Measurements from ENCODE around the gene PDS5B. TPM values are rescaled to one million over a fixed set of nuclear protein-coding genes. Genes with fewer than 3 reads are reported as not detected.

PDS5B gene
- total and polyA plus RNA-seq, 4 donors: 3.6 to 24.3 (median 12.9) TPM

GRCh38 chr13:32781906-32782305 lies 195.7 kb downstream of the PDS5B start:
- Histone ChIP-seq H3K36me3 (ENCODE audit: control insufficient read depth in 4 of 4, insufficient read depth in 3 of 4, low read depth in 1 of 4, low read length in 3 of 4) (peaks cover 0 to 9% (median 0%) of the 10 kb centered on the region in 4 donors), H3K27me3 (ENCODE audit: control insufficient read depth in 4 of 4, insufficient read depth in 4 of 4, low read length in 3 of 4) (no peaks in the 10 kb centered on the region), H3K4me1 (ENCODE audit: control insufficient read depth in 4 of 4, insufficient read depth in 4 of 4, low read length in 3 of 4) (no peaks in the 10 kb centered on the region), H3K4me3 (ENCODE audit: low read depth in 1 of 3, low read length in 3 of 3) (no peak overlapping the region), H3K9me3 (ENCODE audit: control insufficient read depth in 4 of 4, low read length in 3 of 4) (no peaks in the 10 kb centered on the region), H3K27ac (ENCODE audit: low read depth in 1 of 2, low read length in 2 of 2) (no peak overlapping the region), H3K9ac (ENCODE audit: low read depth in 1 of 2, low read length in 2 of 2) (no peak overlapping the region)
- no peak for DNase-seq (ENCODE audit: low spot score)
- 99% methylated on average over 2 of the region's 2 CpGs for WGBS
- no peak for TF ChIP-seq HNF4A (conservative IDR thresholded peaks at IDR 0.05)

- H3K9me3 ChIP-seq (ENCODE audit: control insufficient read depth in 4 of 4, low read length in 3 of 4): no peaks in the 10 kb centered on the region
- TF ChIP-seq RAD21 (IDR thresholded peaks at IDR 0.05) (no peak), GABPA (IDR thresholded peaks at IDR 0.05 in 1 of 2, conservative IDR thresholded peaks at IDR 0.05 in 1 of 2) (no peak), NR2F2 (IDR thresholded peaks at IDR 0.05) (no peak), SP1 (IDR thresholded peaks at IDR 0.05) (no peak), HNF4A (conservative IDR thresholded peaks at IDR 0.05) (no peak), YY1 (IDR thresholded peaks at IDR 0.05) (no peak), FOXA1 (IDR thresholded peaks at IDR 0.05) (no peak), HNF4G (IDR thresholded peaks at IDR 0.05) (no peak), RXRA (IDR thresholded peaks at IDR 0.05) (no peak), JUND (IDR thresholded peaks at IDR 0.05) (no peak), MAX (IDR thresholded peaks at IDR 0.05) (no peak), TAF1 (conservative IDR thresholded peaks at IDR 0.05) (no peak), FOXA2 (IDR thresholded peaks at IDR 0.05) (no peak), EGR1 (IDR thresholded peaks at IDR 0.05; ENCODE audit: low read depth in 2 of 2) (no peak)
- TF ChIP-seq, protein P1, sequence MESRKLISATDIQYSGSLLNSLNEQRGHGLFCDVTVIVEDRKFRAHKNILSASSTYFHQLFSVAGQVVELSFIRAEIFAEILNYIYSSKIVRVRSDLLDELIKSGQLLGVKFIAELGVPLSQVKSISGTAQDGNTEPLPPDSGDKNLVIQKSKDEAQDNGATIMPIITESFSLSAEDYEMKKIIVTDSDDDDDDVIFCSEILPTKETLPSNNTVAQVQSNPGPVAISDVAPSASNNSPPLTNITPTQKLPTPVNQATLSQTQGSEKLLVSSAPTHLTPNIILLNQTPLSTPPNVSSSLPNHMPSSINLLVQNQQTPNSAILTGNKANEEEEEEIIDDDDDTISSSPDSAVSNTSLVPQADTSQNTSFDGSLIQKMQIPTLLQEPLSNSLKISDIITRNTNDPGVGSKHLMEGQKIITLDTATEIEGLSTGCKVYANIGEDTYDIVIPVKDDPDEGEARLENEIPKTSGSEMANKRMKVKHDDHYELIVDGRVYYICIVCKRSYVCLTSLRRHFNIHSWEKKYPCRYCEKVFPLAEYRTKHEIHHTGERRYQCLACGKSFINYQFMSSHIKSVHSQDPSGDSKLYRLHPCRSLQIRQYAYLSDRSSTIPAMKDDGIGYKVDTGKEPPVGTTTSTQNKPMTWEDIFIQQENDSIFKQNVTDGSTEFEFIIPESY (IDR thresholded peaks at IDR 0.05): no peak
- TF ChIP-seq, protein P2, sequence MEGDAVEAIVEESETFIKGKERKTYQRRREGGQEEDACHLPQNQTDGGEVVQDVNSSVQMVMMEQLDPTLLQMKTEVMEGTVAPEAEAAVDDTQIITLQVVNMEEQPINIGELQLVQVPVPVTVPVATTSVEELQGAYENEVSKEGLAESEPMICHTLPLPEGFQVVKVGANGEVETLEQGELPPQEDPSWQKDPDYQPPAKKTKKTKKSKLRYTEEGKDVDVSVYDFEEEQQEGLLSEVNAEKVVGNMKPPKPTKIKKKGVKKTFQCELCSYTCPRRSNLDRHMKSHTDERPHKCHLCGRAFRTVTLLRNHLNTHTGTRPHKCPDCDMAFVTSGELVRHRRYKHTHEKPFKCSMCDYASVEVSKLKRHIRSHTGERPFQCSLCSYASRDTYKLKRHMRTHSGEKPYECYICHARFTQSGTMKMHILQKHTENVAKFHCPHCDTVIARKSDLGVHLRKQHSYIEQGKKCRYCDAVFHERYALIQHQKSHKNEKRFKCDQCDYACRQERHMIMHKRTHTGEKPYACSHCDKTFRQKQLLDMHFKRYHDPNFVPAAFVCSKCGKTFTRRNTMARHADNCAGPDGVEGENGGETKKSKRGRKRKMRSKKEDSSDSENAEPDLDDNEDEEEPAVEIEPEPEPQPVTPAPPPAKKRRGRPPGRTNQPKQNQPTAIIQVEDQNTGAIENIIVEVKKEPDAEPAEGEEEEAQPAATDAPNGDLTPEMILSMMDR (IDR thresholded peaks at IDR 0.05; ENCODE audit: low read depth, low read length, missing input control): no peak
- TF ChIP-seq, protein P3, sequence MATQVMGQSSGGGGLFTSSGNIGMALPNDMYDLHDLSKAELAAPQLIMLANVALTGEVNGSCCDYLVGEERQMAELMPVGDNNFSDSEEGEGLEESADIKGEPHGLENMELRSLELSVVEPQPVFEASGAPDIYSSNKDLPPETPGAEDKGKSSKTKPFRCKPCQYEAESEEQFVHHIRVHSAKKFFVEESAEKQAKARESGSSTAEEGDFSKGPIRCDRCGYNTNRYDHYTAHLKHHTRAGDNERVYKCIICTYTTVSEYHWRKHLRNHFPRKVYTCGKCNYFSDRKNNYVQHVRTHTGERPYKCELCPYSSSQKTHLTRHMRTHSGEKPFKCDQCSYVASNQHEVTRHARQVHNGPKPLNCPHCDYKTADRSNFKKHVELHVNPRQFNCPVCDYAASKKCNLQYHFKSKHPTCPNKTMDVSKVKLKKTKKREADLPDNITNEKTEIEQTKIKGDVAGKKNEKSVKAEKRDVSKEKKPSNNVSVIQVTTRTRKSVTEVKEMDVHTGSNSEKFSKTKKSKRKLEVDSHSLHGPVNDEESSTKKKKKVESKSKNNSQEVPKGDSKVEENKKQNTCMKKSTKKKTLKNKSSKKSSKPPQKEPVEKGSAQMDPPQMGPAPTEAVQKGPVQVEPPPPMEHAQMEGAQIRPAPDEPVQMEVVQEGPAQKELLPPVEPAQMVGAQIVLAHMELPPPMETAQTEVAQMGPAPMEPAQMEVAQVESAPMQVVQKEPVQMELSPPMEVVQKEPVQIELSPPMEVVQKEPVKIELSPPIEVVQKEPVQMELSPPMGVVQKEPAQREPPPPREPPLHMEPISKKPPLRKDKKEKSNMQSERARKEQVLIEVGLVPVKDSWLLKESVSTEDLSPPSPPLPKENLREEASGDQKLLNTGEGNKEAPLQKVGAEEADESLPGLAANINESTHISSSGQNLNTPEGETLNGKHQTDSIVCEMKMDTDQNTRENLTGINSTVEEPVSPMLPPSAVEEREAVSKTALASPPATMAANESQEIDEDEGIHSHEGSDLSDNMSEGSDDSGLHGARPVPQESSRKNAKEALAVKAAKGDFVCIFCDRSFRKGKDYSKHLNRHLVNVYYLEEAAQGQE (IDR thresholded peaks at IDR 0.05): no peak
- TF ChIP-seq, protein P4, sequence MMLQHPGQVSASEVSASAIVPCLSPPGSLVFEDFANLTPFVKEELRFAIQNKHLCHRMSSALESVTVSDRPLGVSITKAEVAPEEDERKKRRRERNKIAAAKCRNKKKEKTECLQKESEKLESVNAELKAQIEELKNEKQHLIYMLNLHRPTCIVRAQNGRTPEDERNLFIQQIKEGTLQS (IDR thresholded peaks at IDR 0.05): no peak
- no peaks in the 10 kb centered on the region for H3K27me3 ChIP-seq (ENCODE audit: control insufficient read depth in 4 of 4, insufficient read depth in 4 of 4, low read length in 3 of 4)
- H3K4me3 ChIP-seq (ENCODE audit: low read depth in 1 of 3, low read length in 3 of 3): no peak overlapping the region
- H3K4me1 ChIP-seq (ENCODE audit: control insufficient read depth in 4 of 4, insufficient read depth in 4 of 4, low read length in 3 of 4): no peaks in the 10 kb centered on the region
- DNase-seq (ENCODE audit: low spot score): no peak
- no peak overlapping the region for H3K27ac ChIP-seq (ENCODE audit: low read depth in 1 of 2, low read length in 2 of 2)
- 59% methylated on average over 3 of the region's 3 CpGs for WGBS
- H3K9ac ChIP-seq (ENCODE audit: low read depth in 1 of 2, low read length in 2 of 2): no peak overlapping the region
- H3K36me3 ChIP-seq (ENCODE audit: control insufficient read depth in 4 of 4, insufficient read depth in 3 of 4, low read depth in 1 of 4, low read length in 3 of 4): peaks cover 0 to 9% (median 0%) of the 10 kb centered on the region in 4 donors
Observed at GRCh38 chr13:32783067-32783466, 196.8 kb downstream of the PDS5B start.

All from liver (tissue), 9 donors.